TTC549 (cell line): ENCODE results near the gene DPP10.

ENCODE experiments used
- FAIRE-seq: peaks from 2 replicates; lab custom pipeline; 2012; peaks lifted over from hg19 to GRCh38; lab: Jason Lieb, UNC

The DPP10 gene

GRCh38 chr2:115285416-115285815 is 843.0 kb downstream of the DPP10 start:
- FAIRE-seq, result no peak

- FAIRE-seq, result no peak
Measured at GRCh38 chr2:115290478-115290877, 848.0 kb downstream of the DPP10 start.

GRCh38 chr2:115292742-115293141 is 850.3 kb downstream of the DPP10 start:
- no peak for FAIRE-seq

- no peak for FAIRE-seq
Measured at GRCh38 chr2:115294999-115295398, 852.6 kb downstream of the DPP10 start.

- no peak for FAIRE-seq
Measured at GRCh38 chr2:115297056-115297455, 854.6 kb downstream of the DPP10 start.

- FAIRE-seq, result no peak
Measured at GRCh38 chr2:115299199-115299598, 856.8 kb downstream of the DPP10 start.

- FAIRE-seq, result no peak
Measured at GRCh38 chr2:115305712-115306111, 863.3 kb downstream of the DPP10 start.

- no peak for FAIRE-seq
Measured at GRCh38 chr2:115314119-115314518, 871.7 kb downstream of the DPP10 start.

- no peak for FAIRE-seq
Measured at GRCh38 chr2:115327061-115327460, 884.6 kb downstream of the DPP10 start.

- no peak for FAIRE-seq
Measured at GRCh38 chr2:115359550-115359949, 917.1 kb downstream of the DPP10 start.

GRCh38 chr2:115364093-115364492 is 921.7 kb downstream of the DPP10 start:
- no peak for FAIRE-seq

- no peak for FAIRE-seq
Measured at GRCh38 chr2:115369400-115369799, 927.0 kb downstream of the DPP10 start.

- FAIRE-seq, result no peak
Measured at GRCh38 chr2:115374981-115375380, 932.5 kb downstream of the DPP10 start.

- no peak for FAIRE-seq
Measured at GRCh38 chr2:115384399-115384798, 942.0 kb downstream of the DPP10 start.

GRCh38 chr2:115386465-115386864 is 944.0 kb downstream of the DPP10 start:
- FAIRE-seq, result no peak

- no peak for FAIRE-seq
Measured at GRCh38 chr2:115389024-115389423, 946.6 kb downstream of the DPP10 start.

GRCh38 chr2:115389898-115390565 is 947.6 kb downstream of the DPP10 start:
- FAIRE-seq, result no peak

GRCh38 chr2:115396579-115396978 is 954.1 kb downstream of the DPP10 start:
- FAIRE-seq, result no peak

GRCh38 chr2:115400940-115401339 is 958.5 kb downstream of the DPP10 start:
- no peak for FAIRE-seq

- no peak for FAIRE-seq
Measured at GRCh38 chr2:115412501-115412900, 970.1 kb downstream of the DPP10 start.

- FAIRE-seq, result no peak
Measured at GRCh38 chr2:115413791-115414190, 971.4 kb downstream of the DPP10 start.

- FAIRE-seq, result no peak
Measured at GRCh38 chr2:115414466-115414865, 972.0 kb downstream of the DPP10 start.

- FAIRE-seq, result no peak
Measured at GRCh38 chr2:115422004-115422634, 979.7 kb downstream of the DPP10 start.

GRCh38 chr2:115427436-115427835 is 985.0 kb downstream of the DPP10 start:
- no peak for FAIRE-seq
